Endothelial cell of umbilical vein (primary cell): ENCODE results near the gene ARMS2.

Experiments
- CTCF ChIP-seq, 2 donors: IDR thresholded peaks; 1 replicate in 1 of 2; 2 replicates in 1 of 2; pipeline ENCODE4 v1.5.1; 2011; ENCODE audit warnings: low read length in 2 of 2, mild to moderate bottlenecking in 2 of 2, moderate library complexity in 2 of 2, control low read depth in 1 of 2, inconsistent platforms in 1 of 2, low read depth in 1 of 2; ENCODE audit not compliant: insufficient read depth in 1 of 2; ENCODE audit errors: extremely low read depth in 1 of 2
- MYC ChIP-seq: IDR thresholded peaks from one replicate; pipeline ENCODE4 v1.6.1; 2011; ENCODE audit warnings: mild to moderate bottlenecking, low read depth, low read length
- POLR2A ChIP-seq: IDR thresholded peaks from 2 replicates; pipeline ENCODE4 v1.6.1; 2012; ENCODE audit warnings: low read depth, mild to moderate bottlenecking, control low read depth, low read length

- no peak for TF ChIP-seq CTCF (IDR thresholded peaks at IDR 0.05; ENCODE audit: extremely low read depth in 1 of 2, insufficient read depth in 1 of 2, low read depth in 1 of 2, low read length in 2 of 2)
- TF ChIP-seq MYC, result no peak
- TF ChIP-seq POLR2A, result no peak
These were observed 42.8 kb downstream of the ARMS2 start for GRCh38 chr10:122497241-122497640.
